Right lobe of liver (tissue), 4 donors: ENCODE results near the gene PYGB.

Experiments used
- POLR2A ChIP-seq: fragments of 450-650 bp; IDR thresholded peaks from one replicate; pipeline ENCODE4 v1.6.1; 2017; ENCODE audit warnings: antibody characterized with exemption, mild to moderate bottlenecking
- TF ChIP-seq, protein P1 (sequence below), 4 donors: fragments of 200-600 bp in 3 of 4; fragments of 450-650 bp in 1 of 4; IDR thresholded peaks; one replicate each; pipeline versions ENCODE4 v1.5.1 to v1.8.0; 2016 to 2022; ENCODE audit warnings: antibody characterized with exemption in 4 of 4, mild to moderate bottlenecking in 2 of 4
- donor health status: DM: no; HTN: no; CAD: no.
- donor health status: DM: no; HTN: no; CAD: no.
- donor health status: DM: no; HTN: yes; CAD: no.

DNA sequence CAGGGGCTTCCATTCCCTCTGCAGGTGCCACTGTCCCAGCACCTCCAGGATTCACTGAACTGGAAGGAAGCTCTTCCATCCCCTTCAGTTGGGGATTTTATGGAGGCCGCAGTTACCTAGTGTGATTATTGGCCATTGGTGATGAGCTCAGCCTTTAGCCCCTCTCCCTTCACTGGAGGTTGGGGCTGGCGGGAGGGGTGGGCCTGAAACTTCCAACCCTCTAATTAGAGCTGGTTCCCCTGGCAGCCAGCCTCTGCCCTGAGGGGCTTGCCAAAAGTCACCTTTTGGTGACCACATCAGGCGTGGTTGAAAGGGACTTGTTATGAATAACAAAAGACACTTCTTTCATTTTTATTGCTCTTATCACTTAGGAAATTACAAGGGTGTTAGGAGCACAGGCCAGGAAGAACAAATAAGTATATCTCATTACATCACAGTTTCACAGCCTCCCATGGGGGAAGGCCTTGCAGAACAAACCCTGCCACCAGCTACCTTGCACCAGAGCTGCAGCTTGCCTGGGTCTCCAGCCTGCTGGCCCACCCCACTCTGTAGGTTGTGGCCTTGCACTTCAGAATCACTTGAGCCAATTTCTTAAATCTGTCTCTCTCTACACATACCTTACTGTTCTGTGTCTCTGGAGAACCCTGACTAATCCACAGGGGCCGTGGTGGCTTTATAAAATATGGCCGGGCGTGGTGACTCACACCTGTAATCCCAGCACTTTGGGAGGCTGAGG lies 5.0 kb downstream of the PYGB start:
- TF ChIP-seq, protein P1, sequence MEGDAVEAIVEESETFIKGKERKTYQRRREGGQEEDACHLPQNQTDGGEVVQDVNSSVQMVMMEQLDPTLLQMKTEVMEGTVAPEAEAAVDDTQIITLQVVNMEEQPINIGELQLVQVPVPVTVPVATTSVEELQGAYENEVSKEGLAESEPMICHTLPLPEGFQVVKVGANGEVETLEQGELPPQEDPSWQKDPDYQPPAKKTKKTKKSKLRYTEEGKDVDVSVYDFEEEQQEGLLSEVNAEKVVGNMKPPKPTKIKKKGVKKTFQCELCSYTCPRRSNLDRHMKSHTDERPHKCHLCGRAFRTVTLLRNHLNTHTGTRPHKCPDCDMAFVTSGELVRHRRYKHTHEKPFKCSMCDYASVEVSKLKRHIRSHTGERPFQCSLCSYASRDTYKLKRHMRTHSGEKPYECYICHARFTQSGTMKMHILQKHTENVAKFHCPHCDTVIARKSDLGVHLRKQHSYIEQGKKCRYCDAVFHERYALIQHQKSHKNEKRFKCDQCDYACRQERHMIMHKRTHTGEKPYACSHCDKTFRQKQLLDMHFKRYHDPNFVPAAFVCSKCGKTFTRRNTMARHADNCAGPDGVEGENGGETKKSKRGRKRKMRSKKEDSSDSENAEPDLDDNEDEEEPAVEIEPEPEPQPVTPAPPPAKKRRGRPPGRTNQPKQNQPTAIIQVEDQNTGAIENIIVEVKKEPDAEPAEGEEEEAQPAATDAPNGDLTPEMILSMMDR (IDR thresholded peaks at IDR 0.05): no peak
- TF ChIP-seq POLR2A: no peak
